ENCODE results near the gene INPP5A.

INPP5A gene

GRCh38 chr10:132517951-132518521, 19.6 kb upstream of the INPP5A start:
- DNase-seq (ENCODE audit: low read depth in 2 of 2): no peak

DNA sequence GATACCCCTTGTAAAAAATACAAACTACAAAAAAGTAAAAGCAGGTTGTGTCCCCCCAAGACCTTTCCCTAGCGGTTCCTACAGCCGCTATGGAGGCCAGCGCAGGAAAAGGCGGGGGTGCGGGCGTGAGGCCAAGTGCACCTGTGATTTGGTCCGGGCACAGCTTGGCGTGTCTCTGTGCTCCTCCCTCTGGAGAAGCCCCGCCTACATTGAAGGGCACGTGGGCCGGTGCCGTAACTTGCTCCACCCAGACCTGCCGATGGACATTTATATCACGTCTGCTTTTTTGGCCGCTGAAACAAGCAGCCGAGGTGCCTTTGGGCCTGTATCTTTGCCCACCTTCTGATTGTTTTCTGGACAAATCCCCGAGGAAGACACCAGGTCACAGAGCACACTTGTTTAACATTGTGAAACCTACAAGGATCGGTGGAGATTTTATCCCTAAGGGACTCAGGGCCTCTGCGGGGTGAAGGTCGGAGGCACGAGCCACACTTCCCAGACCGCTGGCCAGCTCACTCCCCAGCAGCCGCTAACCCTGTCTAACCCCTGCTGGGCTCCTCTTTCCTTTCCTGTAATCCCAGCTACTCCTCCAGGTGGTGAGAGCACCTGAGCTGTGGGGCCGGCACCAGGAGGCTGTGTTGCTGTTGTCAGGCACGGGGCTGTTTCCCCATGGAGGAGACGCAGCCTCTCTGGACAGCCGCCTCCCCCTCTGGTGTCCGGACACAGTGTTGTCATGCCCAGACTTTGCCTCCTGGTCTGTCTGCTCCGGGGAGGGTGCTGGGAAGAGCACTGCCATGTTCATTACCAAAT, 18.8 kb upstream of the INPP5A start:
- no peak for DNase-seq (ENCODE audit: low read depth in 2 of 2)

- no peak for DNase-seq (ENCODE audit: low read depth in 2 of 2)
These were observed 18.0 kb upstream of the INPP5A start for GRCh38 chr10:132519382-132520176.

DNA sequence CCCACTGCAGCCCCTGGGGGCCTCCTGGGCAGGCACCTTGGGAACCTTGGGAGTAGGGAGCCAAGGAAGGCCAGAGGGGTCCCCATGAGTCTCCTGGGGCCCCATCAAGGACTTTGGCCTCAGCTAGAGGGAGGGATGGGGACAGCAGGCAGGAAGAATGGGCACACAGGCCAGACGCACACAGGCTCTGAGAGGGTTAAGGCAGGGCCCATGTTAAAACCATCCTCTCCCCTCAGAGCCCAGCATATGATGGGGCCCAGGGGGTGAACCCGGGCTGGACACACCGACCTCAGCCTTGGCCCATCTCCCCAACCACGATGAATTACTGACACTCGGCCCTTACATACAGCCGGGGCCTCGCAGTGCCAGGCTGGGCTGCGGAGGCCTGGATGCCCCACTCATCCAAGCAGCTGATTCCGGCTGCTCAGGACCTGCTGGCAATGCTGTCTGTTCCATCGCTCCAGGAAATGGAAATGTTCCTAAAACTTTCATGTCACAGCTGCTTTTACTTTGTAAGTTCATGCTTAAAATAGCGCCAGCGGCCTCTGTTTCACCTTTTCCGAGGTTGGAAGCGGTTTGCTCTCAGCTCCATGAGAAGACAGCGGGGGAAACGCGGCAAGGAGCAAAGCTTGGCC, 17.3 kb upstream of the INPP5A start:
- DNase-seq (ENCODE audit: low read depth in 2 of 2): no peak

GRCh38 chr10:132521041-132521465, 16.5 kb upstream of the INPP5A start:
- DNase-seq (ENCODE audit: low read depth in 2 of 2): no peak

DNA sequence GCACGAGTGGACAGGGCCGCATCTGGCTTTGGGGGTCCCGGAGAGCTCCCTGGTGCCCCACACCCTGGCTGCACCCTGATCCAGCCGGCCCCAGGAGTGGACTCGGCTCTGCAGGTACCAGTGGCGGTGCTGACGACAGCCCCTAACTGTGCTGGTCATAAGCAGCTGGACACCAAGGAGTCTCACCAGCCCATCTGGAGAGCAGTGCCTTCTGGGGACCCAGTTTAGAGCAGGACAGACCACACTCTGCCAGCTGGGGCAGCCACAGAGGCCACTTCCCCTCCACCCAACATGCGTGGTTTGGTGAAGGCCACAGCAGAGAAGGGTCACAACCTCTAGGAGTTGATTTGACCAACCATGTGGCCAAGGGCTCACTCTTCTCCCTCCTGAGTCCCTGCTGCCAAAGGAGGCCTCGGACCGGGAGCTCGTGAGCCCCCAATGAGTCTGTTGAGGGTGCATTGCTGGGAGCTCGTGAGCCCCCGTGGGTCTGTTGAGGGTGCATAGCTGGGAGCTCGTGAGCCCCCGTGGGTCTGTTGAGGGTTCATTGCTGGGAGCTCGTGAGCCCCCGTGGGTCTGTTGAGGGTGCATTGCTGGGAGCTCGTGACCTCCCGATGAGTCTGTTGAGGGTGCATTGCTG, 16.0 kb upstream of the INPP5A start:
- DNase-seq (ENCODE audit: low read depth in 2 of 2): no peak

GRCh38 chr10:132522521-132523411, 14.8 kb upstream of the INPP5A start:
- DNase-seq (ENCODE audit: low read depth in 2 of 2): no peak

DNA sequence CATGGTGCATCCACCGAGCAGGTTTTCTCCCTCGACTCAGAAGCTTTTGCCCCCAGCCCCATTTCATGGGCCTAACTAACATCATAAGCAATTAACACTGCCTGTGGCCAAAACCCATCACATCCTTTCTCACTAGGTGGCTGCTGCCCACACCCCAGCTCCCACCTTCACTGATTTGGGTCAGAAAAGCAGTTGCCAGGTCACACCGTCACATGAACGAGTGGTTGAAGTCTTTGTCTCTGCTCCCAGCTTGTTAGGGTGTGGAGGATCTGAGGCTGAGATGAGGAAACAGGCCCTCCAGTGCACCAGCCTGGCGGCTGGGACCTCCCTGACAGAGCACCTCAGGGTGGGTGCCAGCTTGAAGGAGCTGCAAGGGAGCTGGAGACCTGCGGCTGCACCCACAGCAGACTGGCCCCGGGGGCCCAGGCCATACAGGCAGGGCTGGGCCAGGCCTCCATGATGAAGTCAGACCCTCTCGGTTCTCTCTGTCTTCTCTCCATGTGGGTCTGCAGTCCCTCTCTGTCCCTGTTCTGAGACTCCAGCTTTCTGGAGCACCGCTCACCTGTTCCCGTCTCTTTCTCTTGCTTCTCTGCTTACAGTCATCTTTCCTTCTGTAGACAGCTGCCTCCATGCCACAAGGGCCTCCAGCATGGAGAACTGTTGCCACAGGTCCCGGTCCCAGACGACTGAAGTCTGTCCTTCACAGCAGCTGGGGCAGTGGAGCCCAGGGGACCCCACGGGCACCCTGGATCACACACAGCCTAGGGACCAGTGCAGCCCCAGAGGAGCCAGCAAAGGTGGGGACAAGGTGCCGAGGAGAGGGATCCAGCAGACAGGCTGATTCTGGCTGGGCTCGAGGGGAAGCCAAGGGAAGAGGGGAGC, 13.8 kb upstream of the INPP5A start:
- DNase-seq (ENCODE audit: low read depth in 2 of 2): no peak

GRCh38 chr10:132524443-132525285, 12.9 kb upstream of the INPP5A start:
- no peak for DNase-seq (ENCODE audit: low read depth in 2 of 2)

DNA sequence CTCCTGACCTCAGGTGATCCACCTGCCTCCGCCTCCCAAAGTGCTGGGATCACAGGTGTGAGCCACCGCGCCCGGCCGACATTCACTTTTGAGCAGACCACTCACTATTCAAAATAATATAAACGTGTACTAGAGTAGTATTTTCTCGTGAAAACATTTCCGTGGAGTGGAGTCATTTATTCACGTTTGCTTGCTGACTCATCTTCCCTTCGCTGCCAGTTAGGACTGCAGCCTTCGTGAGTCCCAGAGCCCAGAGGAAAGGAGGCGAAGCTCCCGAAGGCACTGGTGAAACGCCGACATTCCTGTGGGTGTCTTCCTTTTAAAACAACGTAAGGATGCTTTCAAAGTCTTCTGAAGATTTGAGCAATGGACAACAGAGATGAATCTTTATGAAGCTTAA, 10.9 kb upstream of the INPP5A start:
- DNase-seq (ENCODE audit: low read depth in 2 of 2): no peak

GRCh38 chr10:132527339-132528063, 10.1 kb upstream of the INPP5A start:
- DNase-seq (ENCODE audit: low read depth in 2 of 2): no peak

DNA sequence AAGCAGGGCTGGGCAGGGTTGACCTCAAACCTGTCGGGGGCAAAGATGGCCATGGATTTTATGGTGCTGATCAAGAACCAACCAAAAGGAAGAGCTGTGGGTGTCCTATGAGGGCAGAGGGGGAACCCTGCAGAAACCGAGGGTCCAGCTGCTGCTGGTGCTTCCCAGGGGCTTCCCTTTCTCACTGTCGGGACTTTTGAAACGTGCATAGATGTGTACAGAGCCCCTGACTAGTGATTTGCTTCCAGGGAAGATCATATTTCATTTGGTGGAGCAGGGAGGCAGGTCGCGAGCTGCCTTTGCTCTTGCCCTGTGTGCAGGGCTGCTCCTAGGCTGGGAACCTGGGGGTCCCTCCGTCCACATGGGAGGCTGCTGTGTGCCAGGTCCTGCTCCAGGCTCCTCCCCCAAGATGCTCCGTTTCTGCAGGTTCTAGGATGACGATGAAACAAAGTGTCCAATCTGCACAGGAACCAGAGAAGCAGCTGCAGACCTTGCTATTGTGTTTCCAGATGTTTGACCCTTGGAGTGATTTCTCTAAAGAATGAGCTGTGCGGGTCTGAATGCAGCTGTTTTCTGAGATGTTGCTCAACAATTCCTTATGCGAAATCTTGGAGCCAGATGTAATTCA, 9.4 kb upstream of the INPP5A start:
- no peak for DNase-seq (ENCODE audit: low read depth in 2 of 2)

GRCh38 chr10:132532179-132532578, 5.4 kb upstream of the INPP5A start:
- DNase-seq (ENCODE audit: low read depth in 2 of 2): no peak

DNA sequence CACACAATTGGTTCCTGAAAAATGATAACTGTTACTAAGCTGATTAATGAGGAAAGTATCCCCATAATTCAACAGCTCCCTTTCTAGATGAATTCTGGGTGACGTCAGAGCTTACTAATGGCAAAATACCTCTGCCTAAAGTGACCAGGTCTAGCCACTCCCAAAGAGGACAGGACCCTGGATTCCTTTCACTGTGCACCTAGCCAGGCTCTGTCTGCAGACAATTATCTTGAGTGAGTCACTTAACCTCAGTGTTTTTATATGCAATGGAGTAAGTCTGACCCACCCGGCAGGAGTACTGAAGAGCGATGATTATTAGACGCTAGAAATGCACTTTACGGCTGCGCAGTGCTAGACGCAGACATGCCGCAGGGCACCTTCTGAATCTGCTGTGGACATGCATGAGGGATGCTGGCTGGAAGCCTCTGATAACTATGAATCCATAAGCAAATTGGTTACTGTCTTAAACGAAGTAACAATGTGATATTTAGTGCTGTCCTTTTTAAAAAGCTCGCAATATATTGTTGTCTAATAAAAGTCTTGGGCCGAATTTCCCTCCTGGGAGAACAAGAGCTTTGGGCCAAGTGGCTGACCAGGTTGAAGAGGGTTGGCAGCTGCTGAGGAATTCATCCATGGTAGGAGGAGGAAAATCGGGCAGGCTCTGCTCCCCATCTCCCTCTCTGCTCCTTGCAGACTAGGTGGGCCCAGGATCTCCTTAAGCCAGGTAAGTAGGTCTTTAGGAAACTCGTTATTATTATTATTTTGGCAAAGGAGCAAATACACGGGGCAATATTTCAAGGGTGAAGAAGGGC, 4.6 kb upstream of the INPP5A start:
- DNase-seq (ENCODE audit: low read depth in 2 of 2): no peak

GRCh38 chr10:132533571-132534260, 3.9 kb upstream of the INPP5A start:
- DNase-seq (ENCODE audit: low read depth in 2 of 2): no peak

- no peak for DNase-seq (ENCODE audit: low read depth in 2 of 2)
These were observed 3.1 kb upstream of the INPP5A start for GRCh38 chr10:132534391-132535064.
